Stimulated activated CD8-positive, alpha-beta memory T cell treated with anti-CD3 and anti-CD28 coated beads, Interleukin-7, amount 100 ng/mL, for 4 hours (primary cell): ENCODE results near the gene SMIM10L2A.
"Not testable (repeated sequence)": the region's sequence is repeated elsewhere in the genome, so short reads cannot be mapped to it uniquely, and the experiment has no call there.

Experiments
- DNase-seq, 2 donors: peaks; one replicate each; pipeline ENCODE4 v3.0.0-alpha.2; 2020; ENCODE audit warnings: low read depth in 2 of 2

The SMIM10L2A gene

GRCh38 chrX:135422810-135423168 lies 1.0 kb downstream of the SMIM10L2A start:
- not testable (repeated sequence) for DNase-seq

DNA sequence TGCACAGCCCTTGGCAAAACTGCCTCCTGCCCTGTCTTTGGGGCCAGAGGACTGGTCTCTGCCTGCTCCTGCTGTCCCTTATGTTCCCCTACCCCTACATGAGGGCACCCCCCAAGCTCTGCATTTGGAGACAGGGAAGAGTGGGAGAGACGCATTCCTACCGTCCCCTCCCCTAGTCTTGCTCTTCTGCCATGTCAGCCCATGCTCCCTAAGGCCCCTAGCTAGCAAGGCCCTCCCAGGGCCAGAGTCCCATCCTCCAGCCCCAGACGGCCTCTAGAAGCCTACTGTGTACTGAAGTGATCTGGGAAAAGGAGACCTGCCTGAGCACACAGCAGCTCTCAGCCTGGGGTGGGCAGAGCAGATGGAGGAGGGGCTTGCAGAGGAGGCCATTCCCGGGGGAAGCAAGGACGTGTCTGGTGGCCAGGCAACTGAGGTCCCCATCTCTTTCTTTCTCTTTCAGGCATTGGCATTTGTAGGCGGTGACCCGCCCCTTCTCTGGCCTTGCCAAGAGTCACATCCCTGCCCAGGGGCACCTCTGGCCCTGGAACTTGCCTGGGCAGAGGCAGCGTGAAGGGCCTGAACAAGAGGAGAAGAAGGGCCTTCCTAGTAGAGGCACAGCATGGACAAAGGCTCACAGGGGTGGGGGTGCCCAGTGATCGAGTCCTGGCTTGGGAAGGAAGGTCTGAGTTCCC lies 1.6 kb downstream of the SMIM10L2A start:
- not testable (repeated sequence) for DNase-seq

- no peak for DNase-seq
Measured at GRCh38 chrX:135424469-135424868, 2.7 kb downstream of the SMIM10L2A start.

GRCh38 chrX:135425026-135425965 lies 3.6 kb downstream of the SMIM10L2A start:
- DNase-seq: no peak

DNA sequence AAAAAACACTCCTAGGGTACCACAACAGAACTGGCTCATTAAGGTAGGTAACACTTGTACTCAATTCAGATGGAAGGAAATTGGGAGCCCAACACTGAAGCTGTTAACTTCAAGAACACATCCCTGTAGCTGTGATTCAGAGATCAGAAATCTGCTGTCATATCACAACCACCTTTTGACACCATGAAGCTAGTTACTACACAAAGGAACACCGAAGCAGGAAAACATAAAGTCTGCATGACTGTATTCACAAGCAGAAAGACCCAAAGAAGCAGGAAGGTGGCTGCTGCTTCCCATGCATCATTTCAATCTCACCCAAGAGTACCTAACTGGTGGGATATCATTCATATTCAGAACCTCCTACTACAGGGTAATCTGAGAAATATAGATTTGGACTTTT lies 7.7 kb downstream of the SMIM10L2A start:
- DNase-seq: no peak

GRCh38 chrX:135431886-135432285 lies 10.1 kb downstream of the SMIM10L2A start:
- no peak for DNase-seq

DNA sequence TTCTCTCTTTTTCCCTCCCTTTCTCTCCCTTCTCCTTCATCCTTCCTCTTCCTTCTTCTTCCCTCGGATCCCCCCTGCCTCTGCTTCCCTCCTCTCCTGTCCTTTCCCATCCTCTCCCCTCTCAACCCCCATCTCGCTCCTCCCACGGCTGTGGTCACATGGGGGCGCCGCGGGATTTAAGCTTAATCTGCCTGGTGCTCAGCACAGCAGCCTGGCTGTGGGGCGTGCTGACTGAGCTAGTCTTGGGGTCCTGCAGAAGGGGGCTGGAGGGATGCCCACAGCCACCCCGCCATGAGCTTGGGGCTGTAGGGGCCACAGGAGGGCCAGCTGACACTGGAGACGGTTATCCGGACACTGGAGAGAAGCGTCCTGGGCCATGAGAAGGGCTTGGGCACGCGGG lies 10.7 kb downstream of the SMIM10L2A start:
- no peak for DNase-seq

- no peak for DNase-seq
Measured at GRCh38 chrX:135432881-135433521, 11.3 kb downstream of the SMIM10L2A start.

DNA sequence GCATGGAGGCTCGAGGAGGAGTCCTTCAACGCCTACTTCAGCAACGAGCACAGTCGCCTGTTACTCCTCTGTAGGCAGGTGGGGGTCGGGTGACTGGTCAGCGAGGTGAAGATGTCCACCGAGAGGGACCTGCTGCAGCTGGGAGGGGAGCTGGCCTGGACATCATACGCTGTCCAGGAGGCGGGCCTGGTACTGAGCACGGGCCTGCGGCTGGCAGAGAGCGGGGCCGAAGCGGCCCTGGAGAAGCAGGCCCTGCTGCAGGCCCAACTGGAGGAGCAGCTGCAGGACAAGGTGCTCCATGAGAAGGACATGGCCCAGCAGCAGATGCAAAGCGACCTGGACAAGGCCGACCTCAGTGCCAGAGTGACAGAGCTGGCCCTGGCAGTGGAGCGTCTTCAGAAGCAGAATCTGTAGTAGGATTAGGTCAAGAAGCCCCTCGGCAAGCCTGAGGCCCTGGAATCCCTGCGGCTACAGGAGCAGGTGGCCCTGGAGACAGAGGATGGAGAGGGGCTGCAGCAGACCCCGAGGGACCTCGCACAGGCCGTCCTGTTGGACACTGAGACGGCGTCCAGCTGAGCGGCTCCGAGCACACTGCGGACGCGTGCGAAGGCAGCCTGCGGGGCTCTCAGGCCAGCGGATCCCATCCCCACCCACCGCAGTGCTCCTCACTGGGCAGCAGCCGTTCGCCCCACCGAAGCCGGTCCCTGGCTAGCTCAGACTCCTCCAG lies 11.9 kb downstream of the SMIM10L2A start:
- DNase-seq: no peak

DNA sequence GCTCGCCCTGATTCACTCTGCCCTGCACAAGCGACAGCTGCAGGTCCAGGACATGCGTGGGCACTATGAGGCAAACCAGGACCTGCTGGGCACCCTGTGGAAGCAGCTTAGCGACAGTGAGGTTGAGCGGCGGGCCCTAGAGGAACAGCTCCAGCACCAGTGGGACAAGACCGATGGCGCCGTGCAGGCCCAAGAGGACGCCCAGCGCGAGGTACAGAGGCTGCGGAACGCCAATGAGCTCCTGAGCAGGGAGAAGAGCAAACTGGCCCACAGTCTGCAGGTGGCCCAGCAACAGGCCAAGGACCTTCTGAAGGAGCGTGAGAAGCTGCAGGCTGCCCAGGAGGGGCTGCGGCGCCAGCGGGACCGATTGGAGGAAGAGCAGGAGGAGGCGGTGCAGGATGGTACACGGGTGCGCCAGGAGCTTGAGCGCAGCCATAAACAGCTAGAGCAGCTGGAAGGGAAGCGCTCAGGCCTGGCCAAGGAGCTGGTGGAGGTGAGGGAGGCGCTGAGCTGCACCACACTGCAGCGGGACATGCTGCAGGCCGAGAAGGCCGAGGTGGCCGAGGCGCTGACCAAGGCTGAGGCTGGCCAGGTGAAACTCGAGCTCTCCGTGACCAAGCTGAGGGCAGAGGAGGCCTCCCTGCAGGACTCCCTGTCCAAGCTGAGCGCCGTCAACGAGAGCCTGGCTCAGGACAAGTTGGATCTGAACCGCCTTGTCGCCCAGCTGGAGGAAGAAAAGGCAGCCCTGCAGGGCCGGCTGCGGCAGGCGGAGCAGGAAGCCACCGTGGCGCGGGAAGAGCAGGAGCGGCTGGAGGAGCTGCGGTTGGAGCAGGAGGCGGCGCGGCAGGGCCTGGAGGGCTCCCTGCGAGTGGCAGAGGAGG lies 12.8 kb downstream of the SMIM10L2A start:
- DNase-seq: no peak

GRCh38 chrX:135435139-135435922 lies 13.6 kb downstream of the SMIM10L2A start:
- DNase-seq: no peak

- DNase-seq: no peak
Measured at GRCh38 chrX:135435933-135436332, 14.2 kb downstream of the SMIM10L2A start.

- no peak for DNase-seq
Measured at GRCh38 chrX:135436456-135436855, 14.7 kb downstream of the SMIM10L2A start.

DNA sequence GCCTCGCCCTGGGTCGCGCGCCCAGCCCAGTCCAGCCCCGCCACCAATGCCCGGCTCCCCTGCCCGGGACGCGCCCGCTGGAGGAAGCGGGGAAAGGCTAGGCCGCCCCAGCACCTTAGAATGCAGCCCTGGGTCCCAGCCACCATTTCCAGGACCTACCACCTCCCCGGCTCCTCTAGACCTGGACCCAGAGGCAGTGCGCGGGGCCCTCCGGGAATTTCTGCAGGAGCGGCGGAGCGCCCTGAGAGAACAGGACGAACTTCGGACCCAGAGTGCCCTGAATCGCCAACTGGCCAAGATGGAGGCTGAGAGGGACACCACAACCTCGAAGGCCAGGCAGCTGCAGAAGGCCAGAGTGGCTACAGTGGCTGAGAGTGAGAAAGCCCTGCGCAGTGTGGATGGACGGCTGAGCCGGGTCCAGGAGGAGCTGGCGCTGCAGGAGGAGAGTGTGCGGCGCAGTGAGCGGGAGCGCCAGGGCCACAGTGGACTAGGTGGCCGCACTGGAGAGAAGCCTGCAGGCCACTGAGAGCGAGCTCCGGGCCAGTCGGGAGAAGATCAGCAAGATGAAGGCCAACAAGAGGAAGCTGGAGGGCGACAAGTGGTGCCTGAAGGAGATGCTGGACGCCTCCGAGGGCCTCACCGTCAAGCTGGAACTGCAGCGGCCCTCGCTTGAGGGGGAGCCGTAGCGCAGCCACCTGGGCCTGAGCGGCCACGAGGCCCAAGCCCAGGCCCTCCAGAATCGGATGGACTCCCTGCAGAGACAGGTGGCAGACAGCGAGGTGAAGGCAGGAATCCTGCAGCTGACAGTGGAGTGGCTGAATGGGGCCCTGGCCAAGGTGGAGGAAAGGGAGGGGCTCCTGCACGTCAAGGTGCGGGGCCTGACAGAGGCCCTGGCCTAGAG lies 15.5 kb downstream of the SMIM10L2A start:
- no peak for DNase-seq

DNA sequence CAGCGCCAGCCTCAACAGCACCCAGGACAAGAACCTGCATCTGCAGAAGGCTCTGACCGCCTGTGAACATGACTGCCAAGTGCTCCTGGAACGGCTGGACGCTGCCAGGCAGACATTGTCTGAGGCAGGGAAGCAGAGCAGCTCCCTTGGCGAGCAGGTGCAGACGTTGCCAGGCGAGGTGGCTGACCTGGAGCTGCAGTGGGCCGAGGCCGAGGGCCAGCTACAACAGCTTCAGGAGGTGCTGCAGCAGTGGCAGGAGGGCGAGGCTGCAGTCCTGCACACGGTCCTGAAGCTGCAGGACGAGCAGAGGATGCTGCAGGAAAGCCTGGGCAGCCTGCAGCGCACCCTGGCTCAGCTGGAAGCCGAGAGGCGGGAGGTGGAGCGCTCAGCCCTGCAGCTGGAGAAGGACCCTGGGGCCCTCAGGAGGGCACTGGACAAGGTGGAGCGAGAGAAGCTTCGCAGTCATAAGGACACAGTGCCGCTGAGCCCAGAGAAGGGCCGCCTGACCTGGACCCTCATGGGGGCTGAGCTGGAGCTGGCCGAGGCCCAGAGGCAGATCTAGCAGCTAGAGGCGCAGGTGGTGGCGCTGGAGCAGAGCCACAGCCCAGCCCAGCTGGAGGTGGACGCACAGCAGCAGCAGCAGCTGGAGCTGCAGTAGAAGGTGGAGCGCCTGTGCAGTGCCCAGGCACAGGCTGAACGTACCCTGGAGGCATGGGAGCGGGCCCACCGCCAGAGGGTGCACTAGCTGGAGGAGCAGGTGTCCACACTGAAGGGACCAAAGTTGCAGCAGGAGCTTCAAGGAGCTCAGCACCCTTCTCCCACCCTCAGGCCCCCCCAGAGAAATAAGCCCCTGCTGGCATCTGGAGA lies 16.4 kb downstream of the SMIM10L2A start:
- DNase-seq: no peak

DNA sequence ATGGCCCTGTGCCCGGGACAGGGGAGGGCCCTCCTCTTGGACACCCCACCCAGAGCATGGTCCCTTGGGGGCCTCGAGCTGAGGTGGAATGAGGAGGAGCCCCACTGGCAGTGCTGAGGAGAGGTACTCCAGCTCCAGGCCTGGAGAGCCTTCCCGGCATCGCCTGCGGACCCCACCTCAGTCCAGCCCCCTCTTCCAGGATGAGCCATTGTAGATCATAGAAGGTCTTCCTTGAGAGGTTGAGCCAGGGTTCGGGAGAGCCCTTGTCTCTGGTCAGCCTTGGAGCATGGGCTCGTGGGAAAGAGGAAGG lies 16.9 kb downstream of the SMIM10L2A start:
- DNase-seq: no peak

DNA sequence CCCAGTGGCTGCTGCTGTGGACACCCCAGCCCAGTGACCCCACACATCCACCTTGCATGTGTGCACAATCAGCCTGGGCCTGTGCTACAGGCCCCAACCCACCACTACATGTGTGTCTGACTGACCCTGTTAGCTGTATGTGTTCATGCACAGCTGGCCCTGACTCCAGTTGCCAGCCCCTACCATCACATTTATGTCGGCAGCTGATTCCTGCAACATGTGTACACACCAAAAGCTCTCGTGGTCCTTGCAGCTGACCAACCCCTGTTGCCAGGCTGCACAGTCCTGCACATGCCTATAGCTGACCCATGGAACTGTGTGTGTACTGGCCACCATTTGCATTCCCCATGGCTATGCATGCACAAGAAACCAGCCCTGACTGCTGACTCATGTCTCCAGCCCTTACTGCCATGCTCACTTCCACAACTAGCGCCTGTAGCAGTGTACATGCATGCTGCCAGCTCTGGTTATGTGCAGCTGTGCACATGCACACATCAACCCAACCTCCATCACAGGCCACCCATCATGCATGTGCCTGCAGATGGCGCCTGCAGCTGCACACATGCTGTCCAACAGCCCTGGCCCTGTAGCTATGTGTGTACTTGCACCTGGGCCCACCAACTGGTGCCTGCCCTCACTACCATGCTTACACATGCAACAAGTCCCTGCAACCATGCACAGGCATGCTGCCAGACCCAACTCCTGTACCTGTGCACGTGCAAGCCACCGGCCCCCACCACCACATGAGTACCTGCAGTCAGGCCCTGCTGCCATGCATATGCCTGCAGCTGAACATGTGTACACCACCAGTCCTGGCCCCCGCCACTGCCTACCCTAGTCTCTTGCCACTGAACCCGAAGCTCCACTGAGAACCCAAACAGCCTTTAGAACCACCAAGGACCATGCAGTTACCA lies 28.1 kb downstream of the SMIM10L2A start:
- DNase-seq: no peak
